ENCODE data around the gene CDKN2A.

The CDKN2A gene

GRCh38 chr9:21982391-21982790 is 11.8 kb downstream of the CDKN2A start:
- Histone ChIP-seq H3K4me3 (IDR thresholded peaks at IDR 0.05; ENCODE audit: insufficient read depth, low read depth, low read length) (no peak overlapping the region), H3K9ac (no peak overlapping the region), H3K36me3 (ENCODE audit: insufficient read depth) (peaks cover 14% of the 10 kb centered on the region; the same call in 1 of the 2 replicates), H3K27ac (no peak overlapping the region), H3K4me1 (ENCODE audit: low read depth, poor library complexity, severe bottlenecking) (peaks cover 51% of the 10 kb centered on the region), H2AFZ (ENCODE audit: low read depth) (no peak overlapping the region), H3K27me3 (ENCODE audit: insufficient read depth, low read depth) (no peaks in the 10 kb centered on the region), H4K20me1 (ENCODE audit: insufficient read depth) (peaks cover 12% of the 10 kb centered on the region), H3K79me2 (ENCODE audit: insufficient read depth, low read depth) (peaks cover 94% of the 10 kb centered on the region), H3K4me2 (no peak overlapping the region)
- TF ChIP-seq CTCF (conservative IDR thresholded peaks at IDR 0.05; ENCODE audit: low read depth, low read length): no peak

GRCh38 chr9:21976334-21976875 is 17.8 kb downstream of the CDKN2A start:
- Histone ChIP-seq H2AFZ (ENCODE audit: low read depth) (no peak overlapping the region), H3K36me3 (ENCODE audit: insufficient read depth) (peaks cover 15% of the 10 kb centered on the region; the same call in 1 of the 2 replicates), H3K27ac (no peak overlapping the region), H3K4me2 (no peak overlapping the region), H4K20me1 (ENCODE audit: insufficient read depth) (peaks cover 7% of the 10 kb centered on the region), H3K4me3 (IDR thresholded peaks at IDR 0.05; ENCODE audit: insufficient read depth, low read depth, low read length) (no peak overlapping the region), H3K4me1 (ENCODE audit: low read depth, poor library complexity, severe bottlenecking) (peaks cover 16% of the 10 kb centered on the region), H3K27me3 (ENCODE audit: insufficient read depth, low read depth) (no peaks in the 10 kb centered on the region), H3K79me2 (ENCODE audit: insufficient read depth, low read depth) (peaks cover 92% of the 10 kb centered on the region), H3K9ac (no peak overlapping the region)
- no peak for TF ChIP-seq CTCF (conservative IDR thresholded peaks at IDR 0.05; ENCODE audit: low read depth, low read length)

- Histone ChIP-seq H3K4me2 (no peak overlapping the region), H3K4me3 (IDR thresholded peaks at IDR 0.05; ENCODE audit: insufficient read depth, low read depth, low read length) (no peak overlapping the region), H4K20me1 (ENCODE audit: insufficient read depth) (peaks cover 4% of the 10 kb centered on the region), H3K79me2 (ENCODE audit: insufficient read depth, low read depth) (peaks cover 84% of the 10 kb centered on the region), H3K27ac (no peak overlapping the region), H2AFZ (ENCODE audit: low read depth) (no peak overlapping the region), H3K4me1 (ENCODE audit: low read depth, poor library complexity, severe bottlenecking) (peaks cover 9% of the 10 kb centered on the region), H3K9ac (no peak overlapping the region), H3K36me3 (ENCODE audit: insufficient read depth) (peaks cover 21% of the 10 kb centered on the region; the same call in 1 of the 2 replicates), H3K27me3 (ENCODE audit: insufficient read depth, low read depth) (no peaks in the 10 kb centered on the region)
- TF ChIP-seq CTCF (conservative IDR thresholded peaks at IDR 0.05; ENCODE audit: low read depth, low read length): no peak
Observed at GRCh38 chr9:21974722-21975409, 19.3 kb downstream of the CDKN2A start.

GRCh38 chr9:21974343-21974721 is 19.9 kb downstream of the CDKN2A start:
- Histone ChIP-seq H3K4me3 (IDR thresholded peaks at IDR 0.05; ENCODE audit: insufficient read depth, low read depth, low read length) (no peak overlapping the region), H3K27ac (no peak overlapping the region), H3K4me2 (no peak overlapping the region), H3K36me3 (ENCODE audit: insufficient read depth) (peaks cover 26% of the 10 kb centered on the region; the same call in 1 of the 2 replicates), H3K4me1 (ENCODE audit: low read depth, poor library complexity, severe bottlenecking) (peaks cover 8% of the 10 kb centered on the region), H3K27me3 (ENCODE audit: insufficient read depth, low read depth) (no peaks in the 10 kb centered on the region), H2AFZ (ENCODE audit: low read depth) (no peak overlapping the region), H3K9ac (no peak overlapping the region), H3K79me2 (ENCODE audit: insufficient read depth, low read depth) (peaks cover 78% of the 10 kb centered on the region), H4K20me1 (ENCODE audit: insufficient read depth) (peaks cover 4% of the 10 kb centered on the region)
- TF ChIP-seq CTCF (conservative IDR thresholded peaks at IDR 0.05; ENCODE audit: low read depth, low read length): no peak
